Measurements from ENCODE around the gene PHOSPHO2.

PHOSPHO2 gene

GRCh38 chr2:169738566-169739229, 44.4 kb downstream of the PHOSPHO2 start:
- no peaks in the 10 kb centered on the region for H3K27me3 ChIP-seq (ENCODE audit: low read depth, low read length)
- H3K36me3 ChIP-seq (ENCODE audit: control insufficient read depth in 1 of 2, insufficient read depth in 2 of 2, low read length in 2 of 2): no peaks in the 10 kb centered on the region
- peaks cover 0 to 13% of the 10 kb centered on the region in 2 donors for H3K4me1 ChIP-seq (ENCODE audit: control insufficient read depth in 1 of 2, insufficient read depth in 2 of 2, low read length in 2 of 2)
- H3K4me3 ChIP-seq (ENCODE audit: low read depth in 1 of 2, low read length in 2 of 2): no peak overlapping the region
- no peak overlapping the region for H3K27ac ChIP-seq (ENCODE audit: low read length)
- H3K9me3 ChIP-seq (ENCODE audit: control insufficient read depth in 1 of 2, low read length in 2 of 2): no peaks in the 10 kb centered on the region

- H3K9me3 ChIP-seq (ENCODE audit: control insufficient read depth in 1 of 2, low read length in 2 of 2): no peaks in the 10 kb centered on the region
- H3K27me3 ChIP-seq (ENCODE audit: low read depth, low read length): no peaks in the 10 kb centered on the region
- no peak overlapping the region for H3K27ac ChIP-seq (ENCODE audit: low read length)
- H3K4me3 ChIP-seq (ENCODE audit: low read depth in 1 of 2, low read length in 2 of 2): no peak overlapping the region
- no peaks in the 10 kb centered on the region for H3K36me3 ChIP-seq (ENCODE audit: control insufficient read depth in 1 of 2, insufficient read depth in 2 of 2, low read length in 2 of 2)
- peaks cover 0 to 13% of the 10 kb centered on the region in 2 donors for H3K4me1 ChIP-seq (ENCODE audit: control insufficient read depth in 1 of 2, insufficient read depth in 2 of 2, low read length in 2 of 2)
Measured at GRCh38 chr2:169739351-169739750, 45.1 kb downstream of the PHOSPHO2 start.

- no peaks in the 10 kb centered on the region for H3K36me3 ChIP-seq (ENCODE audit: control insufficient read depth in 1 of 2, insufficient read depth in 2 of 2, low read length in 2 of 2)
- H3K4me1 ChIP-seq (ENCODE audit: control insufficient read depth in 1 of 2, insufficient read depth in 2 of 2, low read length in 2 of 2): peaks cover 0 to 5% of the 10 kb centered on the region in 2 donors
- no peaks in the 10 kb centered on the region for H3K9me3 ChIP-seq (ENCODE audit: control insufficient read depth in 1 of 2, low read length in 2 of 2)
- no peak overlapping the region for H3K4me3 ChIP-seq (ENCODE audit: low read depth in 1 of 2, low read length in 2 of 2)
- H3K27me3 ChIP-seq (ENCODE audit: low read depth, low read length): no peaks in the 10 kb centered on the region
- H3K27ac ChIP-seq (ENCODE audit: low read length): no peak overlapping the region
Measured at GRCh38 chr2:169743549-169743948, 49.3 kb downstream of the PHOSPHO2 start.

- no peak overlapping the region for H3K4me3 ChIP-seq (ENCODE audit: low read depth in 1 of 2, low read length in 2 of 2)
- H3K36me3 ChIP-seq (ENCODE audit: control insufficient read depth in 1 of 2, insufficient read depth in 2 of 2, low read length in 2 of 2): peaks cover 0 to 4% of the 10 kb centered on the region in 2 donors
- H3K4me1 ChIP-seq (ENCODE audit: control insufficient read depth in 1 of 2, insufficient read depth in 2 of 2, low read length in 2 of 2): peaks cover 0 to 5% of the 10 kb centered on the region in 2 donors
- H3K27ac ChIP-seq (ENCODE audit: low read length): no peak overlapping the region
- H3K9me3 ChIP-seq (ENCODE audit: control insufficient read depth in 1 of 2, low read length in 2 of 2): no peaks in the 10 kb centered on the region
- H3K27me3 ChIP-seq (ENCODE audit: low read depth, low read length): no peaks in the 10 kb centered on the region
Measured at GRCh38 chr2:169746240-169746639, 52.0 kb downstream of the PHOSPHO2 start.

- Histone ChIP-seq H3K27me3 (ENCODE audit: low read depth, low read length) (no peaks in the 10 kb centered on the region), H3K27ac (ENCODE audit: low read length) (no peak overlapping the region), H3K4me3 (ENCODE audit: low read depth in 1 of 2, low read length in 2 of 2) (no peak overlapping the region), H3K36me3 (ENCODE audit: control insufficient read depth in 1 of 2, insufficient read depth in 2 of 2, low read length in 2 of 2) (peaks cover 0 to 4% of the 10 kb centered on the region in 2 donors), H3K4me1 (ENCODE audit: control insufficient read depth in 1 of 2, insufficient read depth in 2 of 2, low read length in 2 of 2) (no peaks in the 10 kb centered on the region), H3K9me3 (ENCODE audit: control insufficient read depth in 1 of 2, low read length in 2 of 2) (no peaks in the 10 kb centered on the region)
Measured at GRCh38 chr2:169748319-169748718, 54.0 kb downstream of the PHOSPHO2 start.

Data from muscle layer of duodenum (tissue), 2 donors.